ENCODE measurements around the gene CELSR2.
"Not testable (repeated sequence)": the region's sequence is repeated elsewhere in the genome, so short reads cannot be mapped to it uniquely, and the experiment has no call there.

The CELSR2 gene

GRCh38 chr1:109248797-109249629 is at the start of gene CELSR2:
Gene CELSR2 (plus strand): TSS chr1:109249539. CDS start chr1:109250080, 541 bp downstream.
- DNase-seq (ENCODE audit: low spot score), result peak; percentile 99

DNA sequence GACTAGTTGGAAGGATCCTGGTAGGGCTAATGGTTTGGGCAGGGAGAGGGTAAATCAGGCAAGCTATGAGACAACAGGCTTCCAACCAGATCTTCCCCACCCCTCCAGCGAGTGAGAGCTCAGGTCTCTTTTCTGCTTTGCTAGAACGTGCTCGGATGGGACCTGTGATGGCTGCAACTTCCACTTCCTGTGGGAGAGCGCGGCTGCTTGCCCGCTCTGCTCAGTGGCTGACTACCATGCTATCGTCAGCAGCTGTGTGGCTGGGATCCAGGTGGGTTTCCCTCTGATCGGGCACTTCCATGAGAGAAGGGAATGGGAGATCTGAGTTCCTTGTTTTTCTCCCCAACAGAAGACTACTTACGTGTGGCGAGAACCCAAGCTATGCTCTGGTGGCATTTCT is 49.6 kb upstream of the CELSR2 start:
- no peak for DNase-seq (ENCODE audit: low spot score)

- peak; percentile 89 for DNase-seq (ENCODE audit: low spot score)
Observed at GRCh38 chr1:109201123-109201703, 48.1 kb upstream of the CELSR2 start.

- no peak for DNase-seq (ENCODE audit: low spot score)
Observed at GRCh38 chr1:109204484-109204883, 44.9 kb upstream of the CELSR2 start.

DNA sequence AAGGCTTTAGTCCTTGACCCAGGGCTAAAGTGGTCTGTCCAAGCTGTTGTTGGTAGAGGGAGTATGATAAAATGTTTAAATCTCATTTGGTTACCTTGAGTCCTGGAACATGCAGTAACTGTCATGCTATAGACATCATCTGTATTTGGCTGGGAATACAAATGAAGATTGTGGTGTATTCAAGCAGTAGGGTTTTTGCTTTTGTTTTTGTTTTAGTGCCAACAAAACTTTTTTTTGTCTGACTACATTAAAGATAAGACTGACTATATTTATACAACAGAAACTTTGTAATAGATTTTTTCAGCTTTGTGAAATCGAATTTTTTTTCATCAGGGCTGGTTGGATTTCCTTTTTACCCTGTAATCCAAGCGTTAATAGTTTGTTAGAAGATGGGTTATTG is 43.0 kb upstream of the CELSR2 start:
- DNase-seq (ENCODE audit: low spot score), result no peak

DNA sequence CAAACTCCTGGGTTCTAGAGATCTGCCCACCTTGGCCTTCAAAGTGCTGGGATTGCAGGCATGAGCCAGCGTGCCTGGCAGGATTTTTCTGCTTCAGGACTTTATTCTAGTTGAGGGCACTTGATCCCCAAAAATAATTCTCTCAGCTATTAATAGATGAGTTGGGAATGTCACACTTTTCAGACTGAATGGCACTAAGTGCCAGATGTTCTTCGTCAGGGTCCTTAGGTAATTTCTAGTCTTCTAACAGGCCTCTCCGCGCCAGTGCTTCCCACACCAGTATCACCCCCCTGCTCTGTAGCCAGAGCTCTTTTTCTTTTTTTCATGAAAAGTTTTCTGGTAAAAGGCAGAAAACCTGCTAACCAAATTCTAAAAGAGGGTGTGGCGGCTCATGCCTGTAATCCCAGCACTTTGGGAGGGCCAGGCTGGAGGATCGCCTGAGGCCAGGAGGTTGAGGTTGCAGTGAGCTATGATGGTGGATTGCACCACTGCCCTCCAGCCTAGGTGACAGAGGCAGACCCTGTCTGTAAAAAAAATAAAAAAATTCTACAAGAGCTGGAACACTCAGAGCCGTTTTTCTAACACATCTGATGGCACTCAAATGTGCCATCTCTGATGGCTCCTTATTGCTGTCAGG is 41.8 kb upstream of the CELSR2 start:
- DNase-seq (ENCODE audit: low spot score), result no peak

DNA sequence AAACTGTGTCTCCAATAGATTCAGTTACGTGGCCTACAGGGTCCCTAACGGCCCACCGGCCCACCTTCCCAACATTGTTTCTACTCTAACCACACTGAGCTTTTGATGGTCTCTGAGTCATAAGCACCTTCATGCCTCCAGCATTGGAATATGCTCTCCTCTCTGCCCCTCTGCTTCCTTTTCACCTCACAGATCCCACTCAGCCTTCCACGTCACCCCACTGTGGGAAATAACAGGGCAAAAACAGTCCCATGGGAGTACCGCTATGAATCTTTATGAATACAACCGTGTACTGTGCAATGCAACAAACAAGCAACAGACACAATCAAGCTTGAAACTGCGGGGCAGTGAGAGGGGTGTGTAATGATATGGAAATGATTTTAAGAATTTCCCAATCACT is 40.9 kb upstream of the CELSR2 start:
- DNase-seq (ENCODE audit: low spot score), result no peak

DNA sequence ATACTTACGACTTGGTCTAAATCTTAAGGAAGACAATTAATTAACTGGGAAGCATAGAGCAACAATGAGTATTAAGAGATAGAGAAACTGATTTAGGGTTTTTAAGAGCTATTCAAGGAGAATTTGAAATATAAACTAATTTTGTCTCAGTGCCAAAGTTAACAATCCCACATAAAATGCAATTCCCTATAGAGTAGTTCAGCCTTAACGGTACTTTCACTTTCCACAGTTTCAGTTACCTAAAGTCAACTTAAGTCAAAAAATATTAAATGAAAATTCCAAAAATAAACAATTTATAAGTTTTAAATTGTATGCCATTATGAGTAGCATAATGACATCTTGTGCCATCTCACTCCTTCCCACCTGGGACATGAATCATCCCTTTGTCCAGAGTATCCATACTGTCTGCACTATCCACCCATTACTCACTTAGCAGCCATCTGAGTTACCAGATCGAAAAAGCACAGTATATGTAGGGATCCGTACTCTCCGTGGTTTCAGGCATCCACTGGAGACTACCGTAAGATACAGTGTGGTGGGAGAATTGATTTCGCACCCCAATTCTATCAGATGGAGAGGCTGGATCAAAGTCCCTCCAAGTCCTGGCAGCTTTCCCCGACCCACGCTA is 40.4 kb upstream of the CELSR2 start:
- no peak for DNase-seq (ENCODE audit: low spot score)

DNA sequence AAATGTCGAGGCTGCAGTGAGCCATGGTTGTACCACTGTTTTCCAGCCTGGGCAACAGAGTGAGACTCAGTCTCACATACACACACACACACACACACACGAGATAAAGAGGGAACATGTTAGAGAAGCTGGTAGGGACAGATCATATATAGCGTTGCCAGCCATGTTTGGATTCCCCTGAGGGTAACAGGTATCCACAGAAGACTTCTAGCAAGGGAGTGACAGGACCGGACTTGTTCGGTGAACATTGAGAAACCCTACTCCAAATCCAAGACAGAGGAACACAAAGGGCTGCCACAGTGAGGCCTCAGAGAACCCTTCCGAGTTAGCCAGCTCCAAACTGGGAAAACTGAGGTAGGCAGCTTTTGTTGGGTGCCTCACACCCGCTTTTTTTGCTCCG is 39.3 kb upstream of the CELSR2 start:
- no peak for DNase-seq (ENCODE audit: low spot score)

DNA sequence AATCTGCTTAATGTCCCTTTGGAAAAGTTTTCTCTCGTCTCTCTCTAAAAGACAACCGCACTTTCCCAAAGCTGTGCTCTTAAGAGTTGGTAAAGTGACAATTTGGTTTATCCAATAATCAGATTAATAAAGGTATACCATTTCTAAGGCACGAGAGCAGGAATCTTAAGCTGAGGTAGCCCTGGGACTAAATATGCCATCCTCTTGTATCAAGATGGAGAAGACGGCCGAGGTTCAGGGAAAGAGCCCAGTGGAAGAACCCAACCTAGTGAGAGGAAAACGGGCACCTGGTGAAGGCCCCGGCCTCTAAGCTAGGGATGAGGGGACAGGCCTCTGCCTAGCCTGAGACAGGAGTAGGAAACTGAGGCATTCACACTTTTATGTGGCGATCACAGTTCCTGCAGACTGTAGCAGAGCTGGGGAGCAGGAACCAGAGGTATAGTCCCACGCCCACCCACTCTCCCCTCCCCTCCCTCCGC is 36.0 kb upstream of the CELSR2 start:
- DNase-seq (ENCODE audit: low spot score), result no peak

DNA sequence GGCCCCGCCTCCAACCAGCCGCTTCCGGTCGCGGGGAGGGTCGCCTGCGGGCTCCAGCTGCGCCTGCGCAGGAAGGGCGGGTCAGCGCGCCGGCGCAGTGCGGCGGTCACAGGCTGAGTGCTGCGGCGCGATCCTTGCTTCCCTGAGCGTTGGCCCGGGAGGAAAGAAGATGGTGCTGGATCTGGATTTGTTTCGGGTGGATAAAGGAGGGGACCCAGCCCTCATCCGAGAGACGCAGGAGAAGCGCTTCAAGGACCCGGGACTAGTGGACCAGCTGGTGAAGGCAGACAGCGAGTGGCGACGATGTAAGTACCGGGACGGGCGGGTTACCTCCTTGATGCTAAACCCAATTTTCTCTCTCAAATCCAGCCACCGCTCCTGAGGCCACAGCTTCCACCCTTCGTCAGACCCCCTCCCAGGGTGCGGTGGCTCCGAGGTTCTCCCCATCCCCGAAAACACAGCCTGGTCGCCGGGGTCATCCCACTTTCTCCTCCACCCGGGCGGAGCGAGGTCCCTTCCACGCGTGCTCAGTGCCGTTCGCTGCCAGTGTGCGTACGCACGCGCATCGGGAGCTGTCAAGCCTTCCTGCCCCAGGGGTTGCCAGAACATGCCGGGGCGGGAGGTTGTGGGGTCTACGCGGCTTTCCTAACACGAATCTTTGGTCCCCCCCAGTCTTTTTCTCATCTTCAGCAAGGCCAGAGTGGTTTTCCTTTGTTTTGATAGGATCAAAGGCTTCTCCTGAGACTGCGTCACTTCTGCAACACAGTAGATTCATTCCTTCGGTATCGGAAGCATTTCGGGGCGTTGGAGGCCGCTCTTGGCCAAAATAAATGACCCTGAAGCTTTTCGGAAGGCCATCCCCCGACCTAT is 35.3 kb upstream of the CELSR2 start, which contains the start of gene SARS1:
SARS1 (plus strand) TSS at position 95 of the 870 bp plus-strand sequence; CDS start at position 170, 75 bp downstream.
- peak; percentile 97 for DNase-seq (ENCODE audit: low spot score)

DNA sequence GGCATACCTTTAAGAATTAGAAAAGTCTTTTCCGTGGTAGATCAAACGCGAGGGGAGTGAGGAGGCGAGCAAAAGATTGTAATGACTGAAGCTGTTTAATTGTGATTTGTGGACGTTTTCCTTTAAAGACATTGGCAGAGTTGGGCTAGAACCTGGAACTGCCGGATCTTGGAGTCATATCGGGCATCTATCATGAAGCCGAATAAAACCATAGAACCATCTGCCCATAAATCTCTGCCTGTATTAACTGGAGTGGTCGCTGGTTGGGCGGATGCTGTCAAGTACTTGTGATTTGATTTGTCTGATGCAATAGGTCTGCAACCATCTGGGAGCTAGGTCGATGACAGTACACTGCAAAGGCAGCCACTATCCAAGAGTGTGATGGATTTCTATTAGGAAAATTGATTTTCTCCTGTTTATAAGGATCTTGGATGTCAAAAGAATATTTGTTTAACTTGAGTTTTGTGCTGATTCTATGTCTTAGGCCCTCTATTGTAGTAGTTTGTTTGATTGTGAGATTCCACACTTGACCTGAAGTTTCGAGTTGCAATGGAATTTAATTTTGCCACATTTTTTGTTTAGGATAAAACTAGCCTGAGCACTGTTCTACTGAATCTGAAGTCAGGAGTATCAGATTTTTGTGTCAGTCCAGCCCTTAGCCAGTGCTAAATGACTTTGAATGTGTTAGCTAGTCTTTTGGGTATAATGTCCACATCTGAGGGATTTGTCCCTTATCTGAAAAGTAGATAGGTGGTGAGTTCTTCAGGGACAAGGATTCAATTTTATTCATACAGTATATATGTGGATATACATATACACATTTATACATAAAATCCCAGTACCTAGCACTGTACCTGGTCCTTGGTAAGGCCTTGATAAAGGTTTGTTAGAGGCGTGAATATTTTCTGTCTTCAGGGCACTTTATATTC is 34.4 kb upstream of the CELSR2 start:
- DNase-seq (ENCODE audit: low spot score), result no peak

- DNase-seq (ENCODE audit: low spot score), result no peak
Observed at GRCh38 chr1:109216662-109217061, 32.7 kb upstream of the CELSR2 start.

DNA sequence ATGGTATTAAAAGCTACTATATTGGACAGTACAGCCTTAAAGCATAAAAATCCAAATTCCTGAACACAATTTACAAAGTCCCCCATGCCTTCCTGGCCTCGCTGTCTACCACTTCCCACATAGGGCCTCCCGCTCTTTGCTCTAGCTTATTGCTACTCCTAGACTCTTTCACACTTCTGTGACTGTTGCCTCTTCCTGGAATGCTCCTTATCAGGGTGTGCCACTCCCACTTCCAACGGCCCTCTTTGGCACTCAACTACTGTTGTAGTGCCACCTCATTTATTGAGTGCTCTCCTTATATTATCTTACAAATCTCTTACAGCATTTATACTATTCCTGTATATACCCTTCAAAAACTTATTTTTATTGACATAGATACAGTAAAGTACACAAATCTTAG is 30.8 kb upstream of the CELSR2 start:
- no peak for DNase-seq (ENCODE audit: low spot score)

DNA sequence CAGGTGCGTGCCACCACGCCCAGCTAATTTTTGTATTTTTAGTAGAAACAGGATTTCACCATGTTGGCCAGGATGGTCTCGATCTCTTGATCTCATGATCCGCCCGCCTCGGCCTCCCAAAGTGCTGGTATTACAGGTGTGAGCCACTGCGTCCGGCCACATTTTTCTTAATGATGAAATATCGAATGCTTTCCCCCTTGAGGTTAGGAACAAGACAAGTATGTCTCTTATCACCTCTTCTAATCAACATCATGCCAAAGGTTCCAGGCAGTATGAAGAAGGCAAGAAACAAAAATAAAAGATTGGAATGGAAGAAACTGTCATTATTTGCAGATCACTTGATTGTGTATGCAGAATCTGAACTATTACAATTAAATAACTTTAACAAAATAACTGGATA is 28.1 kb upstream of the CELSR2 start:
- DNase-seq (ENCODE audit: low spot score), result not testable (repeated sequence)

DNA sequence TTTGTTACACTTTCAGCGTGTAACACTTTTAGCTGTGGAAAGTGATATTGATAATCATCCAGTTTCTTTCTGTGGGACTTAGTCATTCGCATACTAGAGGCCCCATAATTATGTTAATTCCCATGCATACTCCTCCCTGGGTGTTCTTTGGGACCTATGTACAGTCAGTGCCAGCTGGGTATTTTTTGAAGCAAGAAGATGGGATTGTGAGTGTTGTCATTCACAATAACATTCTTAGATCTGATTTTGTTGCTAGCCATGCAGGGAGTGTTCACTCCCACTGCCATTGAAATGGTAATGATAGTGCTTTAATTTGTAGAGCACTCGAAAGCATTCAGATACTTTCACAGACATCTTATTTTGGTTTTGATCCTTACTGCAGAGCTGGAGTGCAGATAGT is 24.0 kb upstream of the CELSR2 start:
- DNase-seq (ENCODE audit: low spot score), result no peak

DNA sequence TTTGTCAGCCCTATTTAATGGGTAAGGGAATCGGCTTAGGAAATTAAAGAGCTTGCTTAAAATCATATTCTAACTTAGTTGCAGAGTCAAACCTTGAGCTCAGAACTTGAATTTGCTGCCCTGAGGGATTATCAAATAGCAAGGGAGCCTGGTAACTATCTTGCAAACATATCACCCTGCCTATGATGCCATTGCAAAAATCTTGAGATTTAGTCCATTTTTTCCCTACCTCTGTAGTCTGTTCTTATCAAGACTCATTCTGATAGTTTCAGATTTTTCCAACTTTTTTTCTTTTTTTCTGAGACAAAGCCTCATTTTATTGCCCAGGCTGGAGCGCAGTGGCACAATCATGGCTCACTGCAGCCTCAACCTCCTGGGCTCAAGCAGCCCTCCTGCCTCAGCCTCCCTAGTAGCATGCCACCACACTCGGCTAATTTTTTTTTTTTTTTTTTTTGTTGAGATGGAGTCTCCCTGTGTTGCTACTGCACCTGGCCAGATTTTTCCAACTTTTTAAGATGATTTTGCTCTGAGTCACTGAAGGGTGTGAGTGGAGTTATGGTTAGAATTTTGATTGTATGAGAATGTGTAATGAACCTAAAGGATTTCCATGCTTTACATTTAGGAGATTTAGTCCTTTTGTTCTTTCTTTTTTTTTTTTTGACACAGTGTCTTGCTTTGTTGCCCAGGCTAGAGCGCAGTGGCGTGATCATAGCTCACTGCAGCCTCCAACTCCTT is 23.5 kb upstream of the CELSR2 start:
- DNase-seq (ENCODE audit: low spot score), result no peak

- DNase-seq (ENCODE audit: low spot score), result no peak
Observed at GRCh38 chr1:109228167-109228566, 21.2 kb upstream of the CELSR2 start.

GRCh38 chr1:109229531-109230127 is 19.7 kb upstream of the CELSR2 start:
- DNase-seq (ENCODE audit: low spot score), result peak; percentile 90

All from iPS-NIHi11 (cell line).